Pulmonary artery endothelial cell (primary cell): ENCODE measurements around the gene MYEOV. TPM values are rescaled to one million over a fixed set of nuclear protein-coding genes. Genes with fewer than 3 reads are reported as not detected.

Source experiments
- DNase-seq: peaks from one replicate; pipeline ENCODE4 v3.0.0-alpha.2; 2011; ENCODE audit warnings: low read depth, low spot score
- total RNA-seq: library from RNA; depleted of rRNA; stranded (reverse); fragments of >200 nt; gene quantifications from 2 replicates; pipeline ENCODE4 v1.2.3, GENCODE V29; 2014

The MYEOV gene
- total RNA-seq, 1 donor from 2014 or later, result 1.1 TPM

DNA sequence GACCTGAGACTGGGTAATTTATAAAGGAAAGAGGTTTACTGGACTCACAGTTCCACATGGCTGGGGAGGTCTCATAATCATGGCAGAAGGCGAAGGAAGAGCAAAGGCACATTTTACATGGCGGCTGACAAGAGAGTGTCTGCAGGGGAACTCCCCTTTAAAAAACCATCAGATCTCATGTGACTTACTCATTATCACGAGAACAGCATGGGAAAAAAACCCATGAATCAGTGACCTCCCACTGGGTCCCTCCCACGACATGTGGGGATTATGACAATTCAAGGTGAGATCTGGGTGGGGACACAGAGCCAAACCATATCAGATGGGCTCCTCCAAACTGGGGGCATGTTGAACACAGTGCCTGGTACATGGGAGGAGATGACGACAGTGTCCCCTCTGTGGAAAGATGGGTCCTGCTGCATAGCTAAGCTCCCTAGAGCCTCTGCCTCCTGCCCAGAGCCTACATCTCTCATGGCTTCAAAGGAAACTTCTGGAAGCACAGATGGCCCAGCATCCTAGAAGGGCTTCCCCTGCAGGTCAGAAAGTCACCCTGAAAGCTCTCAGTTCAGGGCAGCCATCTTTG is 46.1 kb downstream of the MYEOV start:
- DNase-seq, result no peak

- DNase-seq, result no peak
These were observed 48.8 kb downstream of the MYEOV start for GRCh38 chr11:69342588-69343330.

DNA sequence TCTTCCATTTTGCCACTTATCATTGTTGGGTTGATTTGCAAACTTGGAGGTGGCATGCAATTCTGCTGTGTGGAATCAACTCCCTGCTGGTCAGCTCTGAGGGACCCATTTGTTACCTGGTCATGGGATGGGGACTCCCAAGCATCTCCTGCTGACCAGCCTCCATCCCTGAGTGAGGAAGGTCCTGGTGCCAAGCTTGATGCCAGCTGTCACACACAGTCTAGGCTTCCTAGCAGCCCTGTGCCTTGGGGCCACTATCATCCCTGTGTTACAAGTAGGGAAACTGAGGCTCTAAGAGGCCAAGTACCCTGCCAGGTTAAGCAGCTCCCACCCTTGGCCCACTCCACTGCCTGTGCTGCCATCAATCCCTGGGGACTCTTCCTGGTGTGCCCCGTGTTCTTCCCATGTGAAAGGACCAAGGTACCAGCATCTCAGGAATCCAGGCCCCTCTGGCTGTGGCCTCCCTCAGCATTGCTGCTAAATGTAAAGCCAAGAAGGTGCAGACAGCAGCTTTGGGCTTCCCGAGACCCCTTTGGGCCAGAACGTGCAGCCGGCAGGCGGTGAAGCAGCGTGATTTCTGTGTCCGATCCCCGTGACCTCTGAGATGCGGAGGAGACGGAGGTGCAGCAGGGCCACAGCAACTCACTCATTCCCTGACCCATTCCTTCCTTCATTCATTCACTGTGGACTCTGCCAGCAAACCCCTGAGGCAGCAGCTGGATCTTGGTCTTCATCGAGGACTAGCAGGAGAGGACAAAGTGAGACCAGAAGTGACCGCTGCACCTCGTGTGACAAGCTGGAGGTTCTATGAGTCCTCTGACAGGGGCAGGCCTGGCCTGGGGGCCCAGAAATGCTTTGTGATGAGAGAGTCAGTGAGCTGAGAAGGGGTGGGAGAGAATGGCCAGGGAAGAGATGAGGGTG is 49.7 kb downstream of the MYEOV start:
- DNase-seq, result no peak

DNA sequence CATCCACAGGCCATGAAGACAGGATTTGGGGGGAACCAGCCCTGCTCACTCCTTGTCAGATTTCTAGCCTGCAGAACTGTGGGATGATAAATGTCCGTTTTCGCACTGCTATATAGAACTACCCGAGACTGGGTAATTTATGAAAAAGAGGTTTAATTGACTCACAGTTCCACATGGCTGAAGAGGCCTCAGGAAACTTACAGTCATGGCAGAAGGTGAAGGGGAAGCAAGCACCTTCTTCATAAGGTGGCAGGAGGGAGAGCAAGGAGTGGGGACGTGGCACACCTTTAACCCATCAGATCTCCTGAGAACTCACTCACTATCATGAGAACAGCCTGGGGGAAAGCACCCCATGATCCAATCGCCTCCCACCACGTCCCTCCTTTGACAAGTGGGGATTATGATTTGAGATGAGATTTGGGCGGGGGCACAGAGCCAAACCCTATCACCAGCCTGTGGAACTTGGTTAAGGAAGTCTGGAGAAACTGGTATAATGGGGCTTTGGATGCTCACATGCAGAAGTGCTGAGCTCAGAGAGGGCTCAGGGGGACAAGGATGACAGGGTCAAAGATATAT is 50.7 kb downstream of the MYEOV start:
- no peak for DNase-seq

Other genes with a start within 250 kb of the MYEOV start
- 8.4 and 11.3 TPM in 2 replicates for gene TPCN2, start 245.2 kb upstream of the MYEOV start, total RNA-seq
- gene SMIM38, start 138.2 kb upstream of the MYEOV start, total RNA-seq, result 0.07 and 0.13 TPM in 2 replicates
- not detected in 2 replicates for gene LINC01488, start 187.5 kb downstream of the MYEOV start, total RNA-seq